AG04450 (cell line): Measurements from ENCODE around the gene SLC12A4. TPM values are rescaled to one million over a fixed set of nuclear protein-coding genes. Genes with fewer than 3 reads are reported as not detected.
A peak's percentile ranks its signal among the peaks of the same experiment; 100 is the strongest.
"Not testable (repeated sequence)": the region's sequence is repeated elsewhere in the genome, so short reads cannot be mapped to it uniquely, and the experiment has no call there.

Source experiments
- CTCF ChIA-PET: fragments of 300-600, 350-600 bp; formaldehyde crosslinking; extraction: SDS; loops from one replicate; lab custom pipeline; 2022; ENCODE audit warnings: antibody characterized with exemption, inconsistent platforms; lab: Charles Lee
- POLR2A ChIA-PET: fragments of 350-600 bp; formaldehyde crosslinking; extraction: SDS; loops from one replicate; lab custom pipeline; 2021; ENCODE audit warnings: antibody characterized with exemption, inconsistent platforms; lab: Yijun Ruan, JAX
- DNase-seq: peaks from one replicate; pipeline ENCODE4 v3.0.0-alpha.2; 2011; ENCODE audit warnings: low read depth, low spot score
- H3K27ac ChIP-seq: one replicate; pipeline ENCODE4 v1.5.1; 2012; ENCODE audit warnings: low read depth, low read length, control low read depth
- H3K27me3 ChIP-seq: one replicate; pipeline ENCODE4 v1.6.0; 2012; ENCODE audit warnings: low read length; ENCODE audit not compliant: control insufficient read depth, insufficient read depth
- H3K4me3 ChIP-seq: 2 replicates; pipeline ENCODE4 v1.5.1; 2011; ENCODE audit warnings: mild to moderate bottlenecking, low read depth, low read length, control low read depth
- H3K9me3 ChIP-seq: 2 replicates; pipeline ENCODE4 v1.5.1; 2012; ENCODE audit warnings: low read length; ENCODE audit not compliant: control insufficient read depth, insufficient read depth
- polyA minus RNA-seq: library from RNA; depleted of rRNA, polyadenylated mRNA; stranded (reverse); fragments of >200 nt; gene quantifications from 2 replicates; pipeline ENCODE4 v1.2.3, GENCODE V29; 2011; rRNA and poly(A)+ RNA removed
- polyA plus RNA-seq: library from polyadenylated mRNA; depleted of rRNA; stranded (reverse); fragments of >200 nt; gene quantifications from 2 replicates; pipeline ENCODE4 v1.2.3, GENCODE V29; 2011; rRNA removed
- TF ChIP-seq, protein P1 (sequence below): IDR thresholded peaks from 2 replicates; pipeline ENCODE4 v1.5.1; 2011; ENCODE audit warnings: low read depth, low read length, control low read depth, inconsistent platforms

SLC12A4 gene
- polyA plus RNA-seq (48.1 and 63.0 TPM in 2 replicates), polyA minus RNA-seq (114 and 139 TPM in 2 replicates)

DNA sequence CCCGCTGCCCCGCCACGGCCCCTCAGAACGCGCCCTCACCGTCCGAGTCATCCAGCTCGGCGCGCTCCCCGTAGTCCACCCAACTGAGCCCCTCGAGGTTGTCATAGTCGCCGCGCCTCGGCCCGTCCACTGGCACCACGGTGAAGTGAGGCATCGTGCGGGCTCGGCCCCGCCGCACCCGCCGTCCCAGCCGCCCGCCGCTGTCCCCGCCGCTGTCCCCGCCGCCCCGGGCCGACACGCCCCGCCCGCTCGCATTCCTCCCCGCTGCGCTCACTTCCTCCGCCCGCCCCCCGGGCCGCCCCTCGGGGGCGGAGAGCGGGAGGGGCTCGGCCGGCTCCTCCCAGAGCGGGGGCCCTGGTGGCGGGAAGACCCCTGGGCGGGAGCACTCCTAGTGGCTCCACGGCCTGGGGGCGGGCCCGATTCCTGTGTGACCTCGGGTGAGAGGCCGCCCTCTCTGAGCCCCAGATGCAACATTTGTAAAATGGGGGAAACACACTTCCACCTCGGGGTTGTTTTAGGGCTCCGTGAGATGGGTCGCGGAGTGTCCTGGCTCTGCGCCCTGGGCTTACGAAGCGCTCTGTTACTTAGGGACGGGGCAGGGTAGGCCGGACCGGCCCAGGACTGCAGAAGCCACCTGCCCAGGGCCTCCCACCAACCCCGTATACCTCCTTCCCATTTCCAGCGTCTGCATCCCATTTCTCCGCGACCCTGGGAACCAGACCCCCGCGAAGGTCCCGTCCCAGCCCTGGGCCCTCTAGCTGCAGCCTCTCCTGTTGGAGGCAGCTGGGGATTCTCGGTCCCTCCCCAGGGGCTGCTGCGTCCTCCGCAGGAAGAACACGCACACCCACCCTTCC lies at the start of gene SLC12A4:
TSS of gene SLC12A4 (minus strand) at position 238 of the 854 bp plus-strand sequence. CDS start at position 154, 84 bp downstream.
- Histone ChIP-seq H3K9me3 (no peaks in the 10 kb centered on the region; the same call in 1 of the 2 replicates), H3K27ac (peak within 1 kb of the TSS; percentile 80), H3K4me3 (peak within 1 kb of the TSS; percentile 89), H3K27me3 (no peaks in the 10 kb centered on the region)
- ChIA-PET POLR2A (interaction anchor here (1.8 kb wide), 1 partner anchor 9 kb away, joined by 9 read pairs; no protein-coding TSS in a partner anchor), CTCF (no interaction called here)
- TF ChIP-seq, protein P1, sequence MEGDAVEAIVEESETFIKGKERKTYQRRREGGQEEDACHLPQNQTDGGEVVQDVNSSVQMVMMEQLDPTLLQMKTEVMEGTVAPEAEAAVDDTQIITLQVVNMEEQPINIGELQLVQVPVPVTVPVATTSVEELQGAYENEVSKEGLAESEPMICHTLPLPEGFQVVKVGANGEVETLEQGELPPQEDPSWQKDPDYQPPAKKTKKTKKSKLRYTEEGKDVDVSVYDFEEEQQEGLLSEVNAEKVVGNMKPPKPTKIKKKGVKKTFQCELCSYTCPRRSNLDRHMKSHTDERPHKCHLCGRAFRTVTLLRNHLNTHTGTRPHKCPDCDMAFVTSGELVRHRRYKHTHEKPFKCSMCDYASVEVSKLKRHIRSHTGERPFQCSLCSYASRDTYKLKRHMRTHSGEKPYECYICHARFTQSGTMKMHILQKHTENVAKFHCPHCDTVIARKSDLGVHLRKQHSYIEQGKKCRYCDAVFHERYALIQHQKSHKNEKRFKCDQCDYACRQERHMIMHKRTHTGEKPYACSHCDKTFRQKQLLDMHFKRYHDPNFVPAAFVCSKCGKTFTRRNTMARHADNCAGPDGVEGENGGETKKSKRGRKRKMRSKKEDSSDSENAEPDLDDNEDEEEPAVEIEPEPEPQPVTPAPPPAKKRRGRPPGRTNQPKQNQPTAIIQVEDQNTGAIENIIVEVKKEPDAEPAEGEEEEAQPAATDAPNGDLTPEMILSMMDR = no peak
- no peak for DNase-seq

DNA sequence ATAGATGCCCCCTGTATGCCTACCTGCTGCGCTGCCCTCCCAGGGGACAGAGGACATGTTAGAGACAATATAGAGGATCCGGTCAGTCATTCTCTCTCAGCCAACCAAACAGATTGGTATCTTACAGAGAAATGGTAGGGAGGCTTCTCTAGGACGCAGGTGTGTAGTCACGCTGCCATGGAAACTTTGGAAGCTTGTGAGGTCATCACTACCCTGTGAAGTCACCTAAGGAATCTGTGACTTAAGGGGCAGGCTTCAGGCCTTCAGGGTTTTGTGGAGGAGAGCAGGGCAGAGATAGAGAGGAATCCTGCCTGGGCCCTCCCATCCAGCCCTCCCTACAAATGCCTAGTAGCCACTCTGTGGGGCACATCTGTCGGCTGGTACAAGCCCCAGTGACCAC lies 47.2 kb upstream of the SLC12A4 start, which contains the start of gene DPEP2NB:
TSS of gene DPEP2NB (minus strand) at position 231 of the 400 bp plus-strand sequence. CDS start at position 90, 141 bp downstream.
- CTCF ChIA-PET = no interaction called here
- Histone ChIP-seq H3K27me3 (peaks cover 5% of the 10 kb centered on the region), H3K9me3 (no peaks in the 10 kb centered on the region), H3K4me3 (no peak within 1 kb of the TSS), H3K27ac (no peak within 1 kb of the TSS)
- TF ChIP-seq, protein P1 = no peak
- no peak for DNase-seq
- POLR2A ChIA-PET = no interaction called here

DNA sequence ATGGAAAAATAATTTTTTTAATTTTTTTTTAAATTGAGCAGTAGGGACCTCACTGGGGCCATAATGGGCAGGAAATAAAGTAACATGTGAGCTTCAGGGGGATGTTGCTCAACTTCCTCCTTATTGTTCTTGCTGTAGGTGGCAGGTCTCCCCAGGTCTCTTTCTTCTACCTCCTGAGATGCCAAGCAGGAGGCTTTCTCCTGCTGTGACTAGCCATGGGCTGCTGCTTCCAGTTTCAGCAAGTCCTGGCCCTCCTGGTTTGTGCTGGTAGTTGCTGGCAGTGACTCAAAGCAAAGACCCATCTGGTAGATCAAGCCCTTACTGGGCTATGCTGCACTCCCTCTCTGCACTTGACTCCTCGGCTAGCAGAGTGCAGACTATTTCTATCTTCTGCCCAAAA lies 45.0 kb upstream of the SLC12A4 start:
- Histone ChIP-seq H3K27ac (no peak overlapping the region), H3K9me3 (no peaks in the 10 kb centered on the region), H3K4me3 (no peak overlapping the region), H3K27me3 (peaks cover 5% of the 10 kb centered on the region)
- ChIA-PET CTCF (no interaction called here), POLR2A (no interaction called here)
- DNase-seq = no peak
- TF ChIP-seq, protein P1 = no peak

DNA sequence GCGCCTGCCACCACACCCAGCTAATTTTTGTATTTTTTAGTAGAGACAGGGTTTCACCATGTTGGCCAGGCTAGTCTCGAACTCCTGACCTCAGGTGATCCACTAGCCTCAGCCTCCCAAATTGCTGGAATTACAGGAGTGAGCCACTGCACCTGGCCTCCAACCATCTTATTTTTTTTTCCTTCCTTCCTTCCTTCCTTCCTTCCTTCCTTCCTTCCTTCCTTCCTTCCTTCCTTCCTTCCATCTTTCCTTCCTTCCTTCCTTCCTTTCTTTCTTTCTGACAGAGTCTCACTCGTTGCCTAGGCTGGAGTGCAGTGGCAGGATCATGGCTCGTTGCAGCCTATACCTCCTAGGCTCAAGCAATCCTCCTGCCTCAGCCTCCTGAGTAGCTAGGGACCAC lies 41.4 kb upstream of the SLC12A4 start:
- CTCF ChIA-PET = not testable (repeated sequence)

DNA sequence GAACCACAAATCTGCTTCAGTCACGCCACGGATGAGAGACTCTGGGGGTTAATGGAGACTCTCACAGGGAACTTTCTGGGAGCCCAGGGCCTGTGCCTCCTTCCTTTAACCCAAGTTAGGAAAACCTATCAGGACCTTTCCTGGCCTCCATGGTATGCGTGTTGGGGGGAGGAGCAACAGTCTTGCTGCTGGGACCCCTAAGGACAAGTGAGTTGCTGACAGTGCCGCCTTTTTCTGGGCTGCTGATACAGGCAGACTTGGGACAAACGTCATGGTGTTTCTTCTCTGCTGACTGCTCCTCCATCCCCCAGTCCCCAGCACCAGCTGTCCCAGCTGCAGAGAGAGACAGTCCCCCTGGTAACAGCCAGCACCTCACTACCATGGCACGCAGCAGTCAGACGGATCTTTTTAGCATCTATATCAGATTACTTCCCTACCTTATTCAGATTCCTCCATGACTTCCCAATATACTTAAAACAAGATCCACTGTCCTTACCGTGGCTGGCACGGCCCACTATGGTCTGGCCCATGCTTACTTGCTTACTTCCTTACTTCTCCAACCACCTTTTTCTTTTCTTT lies 40.8 kb upstream of the SLC12A4 start:
- Histone ChIP-seq H3K27me3 (peaks cover 9% of the 10 kb centered on the region), H3K9me3 (no peaks in the 10 kb centered on the region), H3K4me3 (no peak overlapping the region), H3K27ac (no peak overlapping the region)
- ChIA-PET CTCF (no interaction called here), POLR2A (interaction anchor here (0.6 kb wide), 1 partner anchor 9 kb away, joined by 3 read pairs; no protein-coding TSS in a partner anchor)
- no peak for DNase-seq
- TF ChIP-seq, protein P1 = no peak

More for the DNA sequence above, 41.4 kb upstream of the SLC12A4 start:
- H3K27ac ChIP-seq, DNase-seq, H3K27me3 ChIP-seq, POLR2A ChIA-PET, H3K9me3 ChIP-seq, H3K4me3 ChIP-seq: not testable (repeated sequence)
